Right lobe of liver (tissue), 4 donors: ENCODE data around the gene PRPF39.

Experiments
- POLR2A ChIP-seq: fragments of 450-650 bp; IDR thresholded peaks from one replicate; pipeline ENCODE4 v1.6.1; 2017; ENCODE audit warnings: antibody characterized with exemption, mild to moderate bottlenecking
- TF ChIP-seq, protein P1 (sequence below), 4 donors: fragments of 200-600 bp in 3 of 4; fragments of 450-650 bp in 1 of 4; IDR thresholded peaks; one replicate each; pipeline versions ENCODE4 v1.5.1 to v1.8.0; 2016 to 2022; ENCODE audit warnings: antibody characterized with exemption in 4 of 4, mild to moderate bottlenecking in 2 of 4
- donor health status: DM: no; HTN: no; CAD: no.
- donor health status: DM: no; HTN: no; CAD: no.
- donor health status: DM: no; HTN: yes; CAD: no.

DNA sequence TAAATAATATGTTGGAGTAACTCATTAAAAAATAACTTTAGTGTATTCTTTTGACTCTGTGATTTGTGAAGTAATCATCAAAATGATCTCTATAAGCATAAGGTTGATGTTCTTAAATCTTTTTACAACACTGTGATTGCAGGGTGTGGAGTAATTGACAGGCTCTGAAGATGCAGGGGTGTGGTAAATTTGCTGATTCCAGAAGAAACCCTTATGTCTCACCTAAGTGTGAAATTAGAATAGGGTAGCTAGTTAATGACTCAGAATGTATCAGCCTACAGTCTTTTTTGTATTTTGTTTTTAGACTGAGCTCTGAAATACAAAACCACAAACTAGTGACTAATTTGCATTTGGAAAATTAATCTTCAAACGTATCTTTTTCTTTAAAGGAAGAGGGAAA, 5.9 kb downstream of the PRPF39 start:
- no peak for TF ChIP-seq POLR2A
- TF ChIP-seq, protein P1, sequence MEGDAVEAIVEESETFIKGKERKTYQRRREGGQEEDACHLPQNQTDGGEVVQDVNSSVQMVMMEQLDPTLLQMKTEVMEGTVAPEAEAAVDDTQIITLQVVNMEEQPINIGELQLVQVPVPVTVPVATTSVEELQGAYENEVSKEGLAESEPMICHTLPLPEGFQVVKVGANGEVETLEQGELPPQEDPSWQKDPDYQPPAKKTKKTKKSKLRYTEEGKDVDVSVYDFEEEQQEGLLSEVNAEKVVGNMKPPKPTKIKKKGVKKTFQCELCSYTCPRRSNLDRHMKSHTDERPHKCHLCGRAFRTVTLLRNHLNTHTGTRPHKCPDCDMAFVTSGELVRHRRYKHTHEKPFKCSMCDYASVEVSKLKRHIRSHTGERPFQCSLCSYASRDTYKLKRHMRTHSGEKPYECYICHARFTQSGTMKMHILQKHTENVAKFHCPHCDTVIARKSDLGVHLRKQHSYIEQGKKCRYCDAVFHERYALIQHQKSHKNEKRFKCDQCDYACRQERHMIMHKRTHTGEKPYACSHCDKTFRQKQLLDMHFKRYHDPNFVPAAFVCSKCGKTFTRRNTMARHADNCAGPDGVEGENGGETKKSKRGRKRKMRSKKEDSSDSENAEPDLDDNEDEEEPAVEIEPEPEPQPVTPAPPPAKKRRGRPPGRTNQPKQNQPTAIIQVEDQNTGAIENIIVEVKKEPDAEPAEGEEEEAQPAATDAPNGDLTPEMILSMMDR (IDR thresholded peaks at IDR 0.05) = no peak
